Lower leg skin (tissue), 3 donors: ENCODE measurements around the gene TBPL2.

Source experiments
- CTCF ChIP-seq, 3 donors: fragments of 450-650 bp; IDR thresholded peaks; one replicate each; pipeline ENCODE4 v1.5.1; 2016; ENCODE audit warnings: antibody characterized with exemption in 3 of 3, mild to moderate bottlenecking in 3 of 3, moderate library complexity in 2 of 3
- POLR2A ChIP-seq, 2 donors: fragments of 450-650 bp; IDR thresholded peaks; one replicate each; pipeline ENCODE4 v1.6.1; 2016 to 2017; ENCODE audit warnings: antibody characterized with exemption in 2 of 2, mild to moderate bottlenecking in 1 of 2, moderate library complexity in 1 of 2

DNA sequence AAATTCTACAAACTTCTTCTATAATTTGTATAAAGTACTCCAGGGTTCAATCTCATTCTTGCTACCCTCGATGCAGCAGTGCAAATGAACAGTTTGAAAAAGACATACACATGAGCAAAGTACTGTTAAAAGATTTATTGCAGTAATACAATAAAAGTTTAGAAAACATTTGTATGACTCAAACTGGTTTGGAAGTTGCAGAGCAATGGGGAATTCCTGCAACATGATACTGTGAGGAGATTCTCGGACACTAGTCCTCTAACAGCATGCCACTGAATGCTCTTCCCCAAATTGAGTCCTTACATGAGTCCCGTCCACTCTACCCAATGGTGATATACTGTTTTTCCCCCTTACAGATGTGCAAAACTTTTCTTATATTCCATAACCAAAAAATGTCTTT, 74.1 kb downstream of the TBPL2 start:
- TF ChIP-seq POLR2A (IDR thresholded peaks at IDR 0.05) (no peak), CTCF (IDR thresholded peaks at IDR 0.05) (no peak)
